Bronchial epithelial cell (primary cell): ENCODE measurements around the gene GLP1R. TPM values are rescaled to one million over a fixed set of nuclear protein-coding genes. Genes with fewer than 3 reads are reported as not detected.

Experiments used
- DNase-seq: peaks from one replicate; pipeline ENCODE4 v3.0.0-alpha.2; 2010; ENCODE audit warnings: low read depth
- FAIRE-seq: peaks from 2 replicates; lab custom pipeline; 2011; peaks lifted over from hg19 to GRCh38; lab: Jason Lieb, UNC
- H3K27me3 ChIP-seq: 2 replicates; pipeline ENCODE4 v1.5.1; 2011; ENCODE audit warnings: low read length; ENCODE audit not compliant: control insufficient read depth, insufficient read depth
- H3K36me3 ChIP-seq: 2 replicates; pipeline ENCODE4 v1.5.1; 2011; ENCODE audit warnings: low read length; ENCODE audit not compliant: control insufficient read depth, insufficient read depth
- H3K4me3 ChIP-seq: 2 replicates; pipeline ENCODE4 v1.5.1; 2011; ENCODE audit warnings: mild to moderate bottlenecking, low read depth, low read length, control low read depth
- total RNA-seq: library from RNA; depleted of rRNA; stranded (reverse); fragments of >200 nt; gene quantifications from 2 replicates; pipeline ENCODE4 v1.2.1, GENCODE V29; 2014
- TF ChIP-seq, protein P1 (sequence below): IDR thresholded peaks from 2 replicates; pipeline ENCODE4 v1.5.1; 2011; ENCODE audit warnings: mild to moderate bottlenecking, moderate library complexity, low read length, control low read depth, inconsistent platforms; ENCODE audit not compliant: insufficient read depth, severe bottlenecking

GLP1R gene
- total RNA-seq, 1 donor from 2014 or later = not detected

DNA sequence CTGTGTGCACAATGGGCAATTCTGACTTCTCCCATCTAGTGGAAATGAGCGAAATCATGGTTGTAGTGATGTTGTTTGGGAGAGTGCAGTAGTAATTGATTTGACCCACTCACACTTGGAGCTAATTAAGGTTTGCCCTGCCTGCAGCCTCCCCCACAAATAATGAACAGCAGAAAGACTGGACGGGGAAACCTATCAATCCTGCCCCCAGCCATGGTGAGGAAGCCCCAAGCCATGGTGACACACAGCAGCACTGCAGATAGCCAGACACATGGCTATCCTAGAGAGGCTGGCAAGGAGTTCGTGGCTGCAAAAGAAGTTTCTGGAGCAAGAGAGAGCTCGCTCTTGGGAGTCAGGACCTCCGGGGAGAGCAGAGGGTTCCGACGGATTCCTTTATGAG, 38.6 kb downstream of the GLP1R start:
- DNase-seq = no peak
- no peaks in the 10 kb centered on the region for H3K36me3 ChIP-seq
- FAIRE-seq = no peak
- TF ChIP-seq, protein P1, sequence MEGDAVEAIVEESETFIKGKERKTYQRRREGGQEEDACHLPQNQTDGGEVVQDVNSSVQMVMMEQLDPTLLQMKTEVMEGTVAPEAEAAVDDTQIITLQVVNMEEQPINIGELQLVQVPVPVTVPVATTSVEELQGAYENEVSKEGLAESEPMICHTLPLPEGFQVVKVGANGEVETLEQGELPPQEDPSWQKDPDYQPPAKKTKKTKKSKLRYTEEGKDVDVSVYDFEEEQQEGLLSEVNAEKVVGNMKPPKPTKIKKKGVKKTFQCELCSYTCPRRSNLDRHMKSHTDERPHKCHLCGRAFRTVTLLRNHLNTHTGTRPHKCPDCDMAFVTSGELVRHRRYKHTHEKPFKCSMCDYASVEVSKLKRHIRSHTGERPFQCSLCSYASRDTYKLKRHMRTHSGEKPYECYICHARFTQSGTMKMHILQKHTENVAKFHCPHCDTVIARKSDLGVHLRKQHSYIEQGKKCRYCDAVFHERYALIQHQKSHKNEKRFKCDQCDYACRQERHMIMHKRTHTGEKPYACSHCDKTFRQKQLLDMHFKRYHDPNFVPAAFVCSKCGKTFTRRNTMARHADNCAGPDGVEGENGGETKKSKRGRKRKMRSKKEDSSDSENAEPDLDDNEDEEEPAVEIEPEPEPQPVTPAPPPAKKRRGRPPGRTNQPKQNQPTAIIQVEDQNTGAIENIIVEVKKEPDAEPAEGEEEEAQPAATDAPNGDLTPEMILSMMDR = no peak
- no peak overlapping the region for H3K4me3 ChIP-seq
- no peaks in the 10 kb centered on the region for H3K27me3 ChIP-seq

DNA sequence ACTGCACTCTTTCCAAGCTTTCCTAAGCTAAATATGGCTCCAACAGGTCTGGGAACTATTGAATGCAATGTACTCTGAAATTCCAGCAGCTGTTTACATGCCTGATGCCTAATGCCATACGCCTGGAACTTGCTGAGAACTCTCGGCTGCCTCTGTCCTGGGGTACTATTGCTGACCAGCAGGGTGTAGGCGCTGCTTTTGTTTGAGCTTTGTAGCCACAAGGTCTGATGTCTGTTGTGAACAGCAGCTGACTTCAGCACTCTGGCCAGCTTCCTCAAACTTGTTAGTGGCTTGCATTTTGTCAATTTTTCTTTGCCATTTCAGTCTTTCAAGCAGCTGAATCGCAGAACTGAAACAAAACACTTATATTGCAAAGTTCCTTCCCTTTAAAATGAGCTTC, 39.8 kb downstream of the GLP1R start:
- H3K27me3 ChIP-seq = no peaks in the 10 kb centered on the region
- TF ChIP-seq, protein P1 = no peak
- FAIRE-seq = no peak
- H3K36me3 ChIP-seq = no peaks in the 10 kb centered on the region
- H3K4me3 ChIP-seq = no peak overlapping the region
- peak; percentile 32 for DNase-seq

DNA sequence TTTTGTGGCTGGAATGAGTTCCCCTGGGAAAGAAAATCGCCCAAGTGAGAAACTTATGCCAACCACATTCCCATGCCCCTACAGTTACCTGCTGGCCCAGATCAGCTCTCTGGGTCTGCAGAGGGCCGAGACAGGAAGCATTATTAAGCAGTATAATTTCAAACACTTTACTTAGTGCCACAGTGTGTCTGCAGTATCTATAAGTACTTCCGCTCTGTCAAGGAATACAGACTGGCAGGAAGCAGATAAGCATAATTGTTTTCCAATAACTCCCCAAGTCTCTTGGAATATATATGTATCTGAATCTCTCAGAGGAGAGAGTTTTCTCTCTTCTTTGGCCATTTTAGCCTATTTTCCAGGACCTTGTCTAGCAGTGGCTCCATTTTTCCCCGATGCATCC, 41.5 kb downstream of the GLP1R start:
- Histone ChIP-seq H3K27me3 (no peaks in the 10 kb centered on the region), H3K36me3 (no peaks in the 10 kb centered on the region), H3K4me3 (no peak overlapping the region)
- DNase-seq (no peak), FAIRE-seq (no peak)
- TF ChIP-seq, protein P1 = no peak

DNA sequence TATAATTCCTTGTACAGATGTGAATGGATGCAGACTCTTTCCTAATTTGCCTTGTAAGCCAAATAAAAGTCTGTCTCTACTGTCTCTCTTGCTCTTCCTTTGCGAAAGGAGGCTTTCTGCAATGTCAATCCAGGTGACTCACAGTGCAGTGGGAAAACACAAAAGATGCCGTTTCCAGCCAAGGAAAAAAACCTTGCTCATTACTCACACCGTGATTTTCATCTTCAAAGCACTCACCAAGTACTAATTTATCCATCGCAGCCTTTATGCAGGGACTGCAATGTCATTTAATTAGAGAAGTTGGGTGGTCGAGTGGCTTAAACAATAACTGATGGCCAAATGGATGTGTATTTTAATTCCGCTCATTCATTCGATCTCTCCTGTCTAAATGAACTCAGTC, 42.6 kb downstream of the GLP1R start:
- H3K36me3 ChIP-seq = no peaks in the 10 kb centered on the region
- DNase-seq (peak; percentile 40), FAIRE-seq (no peak)
- TF ChIP-seq, protein P1 = no peak
- no peak overlapping the region for H3K4me3 ChIP-seq
- H3K27me3 ChIP-seq = no peaks in the 10 kb centered on the region

DNA sequence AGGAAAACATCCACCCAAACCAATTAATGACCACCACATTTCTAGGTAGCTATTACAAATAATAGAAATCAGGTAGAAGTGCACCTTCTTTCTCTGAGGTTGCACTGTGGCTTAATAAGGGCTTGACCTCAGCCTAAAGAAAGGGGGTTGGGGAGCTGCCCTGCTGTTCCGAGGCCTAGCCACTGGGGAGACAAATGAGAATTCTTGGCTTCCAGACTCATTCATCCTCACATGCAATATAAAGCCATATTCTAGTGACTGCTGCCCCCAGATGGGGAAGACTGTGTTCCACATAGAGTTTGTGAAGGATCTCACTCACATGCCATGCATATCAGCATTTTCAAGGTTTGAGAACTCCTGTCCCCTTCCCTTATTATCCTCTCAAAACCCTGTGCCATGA, 43.5 kb downstream of the GLP1R start:
- H3K4me3 ChIP-seq = no peak overlapping the region
- TF ChIP-seq, protein P1 = no peak
- H3K36me3 ChIP-seq = no peaks in the 10 kb centered on the region
- DNase-seq (no peak), FAIRE-seq (no peak)
- H3K27me3 ChIP-seq = no peaks in the 10 kb centered on the region

DNA sequence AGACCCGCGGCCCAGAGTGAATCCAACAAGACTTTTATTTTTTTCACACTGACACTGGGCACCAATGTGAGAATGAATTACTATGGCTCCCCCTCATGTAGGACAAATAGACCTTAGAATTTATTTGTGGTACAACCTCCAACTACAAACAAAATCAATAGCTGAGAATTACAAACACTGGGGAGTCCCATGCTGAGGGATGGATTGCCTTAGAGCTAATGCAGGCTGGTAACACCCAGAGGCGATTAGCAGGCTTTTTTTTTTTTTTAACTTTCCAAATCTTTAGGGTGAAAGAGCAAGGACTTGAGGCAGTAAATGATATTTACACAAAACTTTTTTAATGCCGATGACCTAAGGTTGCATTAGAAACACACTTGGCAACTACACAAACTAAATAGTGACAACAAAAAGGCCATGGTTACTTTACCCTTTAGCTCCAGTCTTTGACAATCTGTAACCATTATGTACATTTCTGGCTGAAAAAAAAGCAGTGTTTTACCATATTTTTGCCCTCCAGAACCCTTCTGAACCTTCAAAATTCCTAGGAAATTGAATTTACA, 44.6 kb downstream of the GLP1R start:
- DNase-seq (no peak), FAIRE-seq (no peak)
- no peaks in the 10 kb centered on the region for H3K36me3 ChIP-seq
- H3K4me3 ChIP-seq = no peak overlapping the region
- TF ChIP-seq, protein P1 = no peak
- no peaks in the 10 kb centered on the region for H3K27me3 ChIP-seq
